ENCODE data around the gene BEND3. TPM values are rescaled to one million over a fixed set of nuclear protein-coding genes. Genes with fewer than 3 reads are reported as not detected.

BEND3 gene
- 1.6 and 3.2 TPM in 2 replicates for total RNA-seq

GRCh38 chr6:107114926-107115694, at the start of gene BEND3:
Gene BEND3, minus strand, starts transcription at chr6:107115515. Its CDS starts 16,230 bp downstream, at chr6:107099285.

Other genes starting within 250 kb of the BEND3 start
- 871 and 1,303 TPM in 2 replicates for gene CD24, start 140.8 kb downstream of the BEND3 start, total RNA-seq
- 14.2 and 21.1 TPM in 2 replicates for gene MTRES1, start 87.3 kb downstream of the BEND3 start, total RNA-seq